Measurements from ENCODE around the gene PSMC3.

The PSMC3 gene

DNA sequence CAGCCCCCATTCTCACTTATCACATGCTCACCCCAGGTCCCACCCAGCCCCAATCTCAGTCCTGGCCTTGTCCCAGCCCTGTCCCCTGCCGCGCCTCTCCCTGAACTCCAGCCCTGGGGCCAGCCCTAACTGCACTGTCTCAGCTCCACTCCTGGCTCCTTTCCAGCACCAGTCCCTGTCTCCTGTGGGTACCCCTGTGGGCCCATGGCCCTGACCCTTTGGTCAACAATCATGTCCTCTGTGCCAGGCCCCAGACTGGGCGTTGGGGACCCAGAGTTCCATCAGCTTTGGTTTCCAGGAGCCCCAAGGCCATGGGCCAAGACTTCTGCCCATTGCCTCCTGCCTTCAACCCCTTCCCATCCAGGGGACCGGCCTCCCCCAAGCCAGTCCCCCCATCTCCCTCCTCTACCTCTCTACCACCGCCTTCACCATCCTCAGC is 48.6 kb downstream of the PSMC3 start:
- TF ChIP-seq CTCF (IDR thresholded peaks at IDR 0.05; ENCODE audit: low read depth, low read length, missing control alignments) = no peak
- no peak for DNase-seq (ENCODE audit: extremely low read depth, low read depth)
- H3K4me3 ChIP-seq (replicated peaks; ENCODE audit: low read depth, low read length) = no peak overlapping the region

DNA sequence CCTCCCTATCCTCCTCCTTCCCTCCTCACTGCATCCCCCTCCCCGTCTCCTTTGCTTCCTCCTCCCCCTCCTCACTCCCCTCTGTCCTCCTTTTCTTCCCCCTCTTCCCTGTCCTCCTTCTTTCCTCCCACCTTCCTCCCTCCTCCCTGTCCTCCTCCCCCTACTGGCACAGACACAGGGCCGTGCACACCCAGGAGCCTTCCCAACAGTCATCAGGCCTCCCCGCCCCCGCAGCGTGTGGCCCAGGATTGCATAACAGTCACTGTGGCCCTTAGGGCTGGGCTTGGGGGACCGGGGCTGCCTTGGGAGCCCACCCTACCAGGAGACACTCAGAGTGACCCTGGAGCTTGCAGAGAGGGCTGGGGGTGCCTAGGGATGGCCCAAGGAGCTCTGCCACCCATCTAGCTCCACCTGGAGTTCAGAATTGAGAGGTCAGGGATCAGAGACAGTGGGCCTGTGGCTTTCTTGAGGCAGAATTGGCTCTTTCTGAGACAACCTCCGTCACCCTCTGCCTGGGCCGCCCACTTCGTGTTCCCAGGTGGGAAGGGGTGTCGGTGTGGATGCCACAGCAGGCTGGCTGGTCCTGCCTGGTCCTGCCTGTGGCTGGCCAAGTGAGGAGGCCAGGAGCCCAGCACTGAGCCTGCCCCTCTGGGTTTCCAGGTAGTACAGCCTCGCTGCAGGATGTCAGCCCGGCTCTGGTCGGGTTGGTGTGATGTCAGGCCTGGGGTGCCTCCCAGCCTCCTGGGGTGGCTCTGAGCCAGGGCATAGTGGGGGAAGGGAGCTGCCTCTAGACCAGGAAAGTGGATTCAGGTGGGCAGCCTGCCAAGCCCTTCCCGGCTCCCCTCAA is 49.5 kb downstream of the PSMC3 start:
- no peak overlapping the region for H3K4me3 ChIP-seq (replicated peaks; ENCODE audit: low read depth, low read length)
- TF ChIP-seq CTCF (IDR thresholded peaks at IDR 0.05; ENCODE audit: low read depth, low read length, missing control alignments) = no peak
- DNase-seq (ENCODE audit: extremely low read depth, low read depth) = no peak

DNA sequence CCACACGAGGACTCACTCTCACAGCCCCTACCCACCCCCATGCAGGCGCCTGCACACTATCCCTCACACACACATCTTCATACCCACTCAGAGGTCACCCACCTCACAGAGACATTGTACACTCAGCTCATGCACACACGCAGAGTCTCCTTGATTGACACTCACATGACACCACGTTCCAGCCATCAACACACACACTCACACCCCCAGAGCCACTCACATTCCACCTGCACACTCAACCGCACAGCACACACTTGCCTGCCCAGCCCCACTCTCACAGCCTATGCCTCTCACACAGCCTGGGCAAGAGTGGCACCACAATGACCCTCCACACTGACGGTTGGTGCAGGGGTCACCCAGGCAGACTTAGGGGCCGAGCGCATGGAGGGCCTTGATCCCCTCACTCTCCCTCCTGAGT is 50.1 kb downstream of the PSMC3 start:
- TF ChIP-seq CTCF (IDR thresholded peaks at IDR 0.05; ENCODE audit: low read depth, low read length, missing control alignments) = no peak
- H3K4me3 ChIP-seq (replicated peaks; ENCODE audit: low read depth, low read length) = no peak overlapping the region
- DNase-seq (ENCODE audit: extremely low read depth, low read depth) = no peak

- no peak overlapping the region for H3K4me3 ChIP-seq (replicated peaks; ENCODE audit: low read depth, low read length)
- no peak for TF ChIP-seq CTCF (IDR thresholded peaks at IDR 0.05; ENCODE audit: low read depth, low read length, missing control alignments)
- DNase-seq (ENCODE audit: extremely low read depth, low read depth) = no peak
Measured at GRCh38 chr11:47375546-47376085, 50.6 kb downstream of the PSMC3 start.

DNA sequence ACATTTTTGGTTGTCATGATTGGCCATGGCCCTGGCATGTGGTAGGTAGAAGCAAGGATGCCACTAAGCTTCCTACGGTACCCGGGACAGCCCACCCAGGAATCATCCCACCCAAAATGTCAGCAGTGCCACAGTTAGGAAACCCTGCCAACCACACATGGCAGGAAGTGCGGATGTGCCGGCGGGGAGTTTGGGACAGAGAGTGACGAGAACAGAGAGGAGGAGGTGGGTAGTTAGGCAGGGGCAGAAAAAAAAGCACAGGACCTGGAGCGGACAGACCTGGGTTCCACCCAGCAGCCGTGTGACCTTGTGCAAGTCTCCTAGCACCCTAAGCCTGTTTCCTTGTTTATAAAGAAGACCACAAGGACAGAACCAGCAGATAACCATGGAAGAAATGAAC is 51.2 kb downstream of the PSMC3 start:
- no peak for TF ChIP-seq CTCF (IDR thresholded peaks at IDR 0.05; ENCODE audit: low read depth, low read length, missing control alignments)
- DNase-seq (ENCODE audit: extremely low read depth, low read depth) = no peak
- no peak overlapping the region for H3K4me3 ChIP-seq (replicated peaks; ENCODE audit: low read depth, low read length)

GRCh38 chr11:47374720-47375019 is 51.6 kb downstream of the PSMC3 start:
- DNase-seq (ENCODE audit: extremely low read depth, low read depth) = no peak
- no peak for TF ChIP-seq CTCF (IDR thresholded peaks at IDR 0.05; ENCODE audit: low read depth, low read length, missing control alignments)
- H3K4me3 ChIP-seq (replicated peaks; ENCODE audit: low read depth, low read length) = no peak overlapping the region

All from HFF-Myc (cell line).